K562 (cell line): ENCODE data around the gene UMAD1. TPM values are rescaled to one million over a fixed set of nuclear protein-coding genes. Genes with fewer than 3 reads are reported as not detected.

ENCODE experiments used
- ATAC-seq: fragments of 200-7000 bp; cut with Tn5 transposase; 3 replicates; pipeline ENCODE4 v1.9.1; 2020; ENCODE audit warnings: moderate library complexity
- BruUV-seq: library from RNA; stranded (reverse); fragments of 400-500 nt; replicated peaks from 2 replicates; lab custom pipeline; 2021; lab: Mats Ljungman, UMichigan
- CTCF ChIA-PET: fragments of 300-600 bp; formaldehyde crosslinking; extraction: SDS; loops from one replicate; lab custom pipeline; 2021; ENCODE audit warnings: low intra/inter-chr PET ratio; lab: Yijun Ruan, JAX
- POLR2A ChIA-PET: fragments of 300-600, 350-650 bp; sonication (Branson Sonifier 250); formaldehyde crosslinking; extraction: SDS; loops from one replicate; lab custom pipeline; 2021; ENCODE audit warnings: antibody characterized with exemption, inconsistent platforms; lab: Yijun Ruan, JAX
- DNase-seq, 4 experiments: peaks; one replicate each; pipeline versions ENCODE4 v3.0.0 to v3.0.0-alpha.2; 2011 to 2018; ENCODE audit warnings: low spot score in 3 of 4, mixed read lengths in 3 of 4; ENCODE audit errors: extremely low read depth in 1 of 4
- FAIRE-seq: peaks from 2 replicates; lab custom pipeline; 2011; peaks lifted over from hg19 to GRCh38; lab: Jason Lieb, UNC
- H2AFZ ChIP-seq: 2 replicates; pipeline ENCODE4 v1.6.0; 2011; ENCODE audit warnings: low read depth, low read length, control low read depth, inconsistent platforms
- H3K27ac ChIP-seq: fragments of 200-600 bp; 3 replicates; pipeline ENCODE4 v1.8.0; 2011; ENCODE audit warnings: low read depth, mild to moderate bottlenecking, control low read depth, inconsistent platforms, low read length, moderate library complexity, mixed read lengths; ENCODE audit errors: extremely low read depth
- H3K27me3 ChIP-seq, 2 experiments: fragments of 300-600 bp in 1 of 2; 2 replicates in 1 of 2; 3 replicates in 1 of 2; pipeline versions ENCODE4 v1.6.0 to v1.8.0; 2011; ENCODE audit warnings: inconsistent platforms in 2 of 2, low read length in 2 of 2, mild to moderate bottlenecking in 1 of 2, mixed read lengths in 1 of 2, moderate library complexity in 1 of 2; ENCODE audit not compliant: control insufficient read depth in 2 of 2, insufficient read depth in 2 of 2
- H3K36me3 ChIP-seq: fragments of 300-600 bp; 3 replicates; pipeline ENCODE4 v1.8.0; 2011; ENCODE audit warnings: mild to moderate bottlenecking, low read length, inconsistent platforms; ENCODE audit not compliant: control insufficient read depth, insufficient read depth
- H3K4me1 ChIP-seq, 2 experiments: fragments of 200-600 bp in 1 of 2; replicated peaks in 1 of 2; 2 replicates in 1 of 2; 3 replicates in 1 of 2; pipeline versions ENCODE4 v1.5.1 to v1.8.0; 2011; ENCODE audit warnings: inconsistent platforms in 2 of 2, low read length in 2 of 2, mild to moderate bottlenecking in 1 of 2, mixed read lengths in 1 of 2, moderate library complexity in 1 of 2; ENCODE audit not compliant: control insufficient read depth in 2 of 2, insufficient read depth in 2 of 2
- H3K4me2 ChIP-seq: 2 replicates; pipeline ENCODE4 v1.6.1; 2011; ENCODE audit warnings: low read length, control low read depth, inconsistent platforms, mixed read lengths; ENCODE audit not compliant: insufficient read depth
- H3K4me3 ChIP-seq: fragments of 200-600 bp; sonication (generic), shearing (Covaris generic); 2 replicates; pipeline ENCODE4 v1.5.1; 2016; ENCODE audit warnings: control low read depth, inconsistent platforms
- H3K79me2 ChIP-seq: fragments of 200-600 bp; 3 replicates; pipeline ENCODE4 v1.8.0; 2011; ENCODE audit warnings: low read length, inconsistent platforms; ENCODE audit not compliant: control insufficient read depth, insufficient read depth
- H3K9ac ChIP-seq, 2 experiments: 2 replicates each; pipeline versions ENCODE4 v1.6.0 to v1.6.1; 2011; ENCODE audit warnings: low read depth in 2 of 2, low read length in 2 of 2, control low read depth in 1 of 2, inconsistent platforms in 1 of 2, mild to moderate bottlenecking in 1 of 2, mixed read lengths in 1 of 2; ENCODE audit not compliant: insufficient read depth in 1 of 2
- H3K9me1 ChIP-seq: one replicate; pipeline ENCODE4 v1.6.0; 2011; ENCODE audit warnings: inconsistent platforms, mild to moderate bottlenecking, low read length, moderate library complexity; ENCODE audit not compliant: control insufficient read depth, insufficient read depth
- H3K9me3 ChIP-seq: replicated peaks from 2 replicates; pipeline ENCODE4 v1.5.1; 2011; ENCODE audit warnings: low read depth, low read length, inconsistent platforms; ENCODE audit not compliant: control insufficient read depth, insufficient read depth
- H4K20me1 ChIP-seq: replicated peaks from 2 replicates; pipeline ENCODE4 v1.6.1; 2011; ENCODE audit warnings: low read length, inconsistent platforms, mixed read lengths; ENCODE audit not compliant: control insufficient read depth, insufficient read depth
- FOXA1 ChIP-seq: fragments of 450-650 bp; IDR thresholded peaks from 2 replicates; pipeline ENCODE4 v1.6.1; 2016; ENCODE audit warnings: mild to moderate bottlenecking, borderline replicate concordance
- IFI16 ChIP-seq: fragments of 250-450 bp; sonication (Bioruptor Pico); IDR thresholded peaks from 2 replicates; pipeline ENCODE4 v2.1.2; 2022; ENCODE audit warnings: mild to moderate bottlenecking, inconsistent platforms
- KAT2B ChIP-seq: IDR thresholded peaks from one replicate; pipeline ENCODE4 v1.6.1; 2012; ENCODE audit warnings: low read depth, mild to moderate bottlenecking, control low read depth, inconsistent platforms, low read length, moderate library complexity
- KHSRP ChIP-seq: fragments of 450-650 bp; IDR thresholded peaks from 2 replicates; pipeline ENCODE4 v1.6.1; 2017
- ZNF764 ChIP-seq: fragments of 250-450 bp; sonication (Bioruptor Pico); IDR thresholded peaks from 2 replicates; pipeline ENCODE4 v1.4.0; 2020; ENCODE audit warnings: low read depth, mild to moderate bottlenecking, moderate library complexity
- WGBS: fragments of 100-300 bp; shearing (Covaris generic); methylation state at CpG from one replicate; pipeline ENCODE4 v1.1.6; 2016; ENCODE audit warnings: low coverage, mixed read lengths; ENCODE audit not compliant: insufficient coverage; ENCODE audit errors: missing lambda C conversion rate; 5-methylcytosine and 5-hydroxymethylcytosine counted together
- in situ Hi-C: fragments of 300-500 bp; cut with MboI; formaldehyde crosslinking; loops from 4 replicates; pipeline ENCODE4 v1.15.0; 2018; ENCODE audit warnings: inconsistent platforms, mixed read lengths
- intact Hi-C: fragments of 100-400 bp; cut with micrococcal nuclease; formaldehyde crosslinking; loops from 2 replicates; pipeline ENCODE4 v1.14.2; 2022
- polyA plus RNA-seq, 8 experiments: library from polyadenylated mRNA; depleted of rRNA in 4 of 8; stranded (reverse) in 5 of 8; unstranded in 3 of 8; fragments of >200 nt; fragmentation: Nextera tagmentation in 2 of 8; fragmentation: Illumina TruSeq in 1 of 8; extraction: Ambion mirVana in 2 of 8; extraction: Trizol in 1 of 8; gene quantifications; 2 replicates each; pipeline versions ENCODE4 v1.2.1 to v1.2.3, GENCODE V29; 2011 to 2014; ENCODE audit warnings: inconsistent platforms in 1 of 8, missing spikeins in 1 of 8
- total RNA-seq, 7 experiments: library from RNA; depleted of rRNA in 6 of 7; stranded (reverse); fragments of >200 nt in 6 of 7; fragmentation: Illumina TruSeq in 2 of 7; extraction: Trizol in 2 of 7; gene quantifications; 2 replicates each; pipeline versions ENCODE4 v1.2.1 to v1.2.3, GENCODE V29; 2011 to 2021; ENCODE audit warnings: low replicate concordance in 1 of 7
- TF ChIP-seq, protein P1 (sequence below): fragments of 450-650 bp; IDR thresholded peaks from one replicate; pipeline ENCODE4 v1.6.1; 2018; ENCODE audit warnings: mild to moderate bottlenecking, moderate library complexity; ENCODE audit not compliant: partially characterized antibody

UMAD1 gene
- total and polyA plus RNA-seq, 9 of the 15 experiments (the other 6 are each of a cell fraction or from before 2014, with no cell fraction given), result 9.0 to 26.7 (median 13.3) TPM

DNA sequence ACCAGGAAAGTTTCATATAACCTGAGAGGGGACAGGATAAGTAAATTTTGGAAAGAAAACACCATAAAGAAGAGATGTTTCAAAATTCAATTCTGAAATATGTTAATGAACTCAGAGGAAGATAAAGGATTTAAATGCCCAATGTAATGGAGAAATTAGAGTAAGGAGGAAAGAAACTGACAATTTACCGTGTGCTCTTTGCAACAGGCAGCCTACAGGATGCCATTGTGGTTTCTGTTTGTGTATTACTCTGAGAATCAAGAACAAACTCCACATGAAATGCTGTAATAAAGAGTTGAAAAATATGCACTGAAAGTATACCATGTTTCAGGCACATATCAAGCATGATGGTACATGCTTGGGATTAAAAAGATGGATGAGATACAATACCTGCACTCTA, 283.3 kb downstream of the UMAD1 start:
- Histone ChIP-seq H3K9me1 (no peaks in the 10 kb centered on the region), H4K20me1 (no peaks in the 10 kb centered on the region), H3K4me3 (no peak overlapping the region), H3K9ac (no peak overlapping the region), H3K4me2 (no peak overlapping the region)
- TF ChIP-seq IFI16 (CRISPR knock-in tag) (no peak), KHSRP (no peak), ZNF764 (no peak), KAT2B (no peak), FOXA1 (no peak)
- TF ChIP-seq, protein P1, sequence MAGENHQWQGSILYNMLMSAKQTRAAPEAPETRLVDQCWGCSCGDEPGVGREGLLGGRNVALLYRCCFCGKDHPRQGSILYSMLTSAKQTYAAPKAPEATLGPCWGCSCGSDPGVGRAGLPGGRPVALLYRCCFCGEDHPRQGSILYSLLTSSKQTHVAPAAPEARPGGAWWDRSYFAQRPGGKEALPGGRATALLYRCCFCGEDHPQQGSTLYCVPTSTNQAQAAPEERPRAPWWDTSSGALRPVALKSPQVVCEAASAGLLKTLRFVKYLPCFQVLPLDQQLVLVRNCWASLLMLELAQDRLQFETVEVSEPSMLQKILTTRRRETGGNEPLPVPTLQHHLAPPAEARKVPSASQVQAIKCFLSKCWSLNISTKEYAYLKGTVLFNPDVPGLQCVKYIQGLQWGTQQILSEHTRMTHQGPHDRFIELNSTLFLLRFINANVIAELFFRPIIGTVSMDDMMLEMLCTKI, result no peak
- TF ChIP-seq, all 486 proteins: peak for 0
- H3K27ac ChIP-seq, result no peak overlapping the region
- ChIA-PET POLR2A (no interaction called here), CTCF (no interaction called here)
- no peaks in the 10 kb centered on the region for H3K4me1 ChIP-seq
- WGBS, result 0% methylated on average over 1 of the region's 1 CpG
- FAIRE-seq (no peak), DNase-seq (no peak), ATAC-seq (no peak)
- intact Hi-C loops (no loop called here), in situ Hi-C loops (no loop called here)
- BruUV-seq, result no TSS peak
- no peak overlapping the region for H2AFZ ChIP-seq
- no peaks in the 10 kb centered on the region for H3K79me2 ChIP-seq
- peaks cover 3% of the 10 kb centered on the region; the same call in 1 of the 2 replicates for H3K9me3 ChIP-seq
- H3K36me3 ChIP-seq, result no peaks in the 10 kb centered on the region
- H3K27me3 ChIP-seq, result no peaks in the 10 kb centered on the region
